Stimulated activated CD4-positive, alpha-beta T cell treated with anti-CD3 and anti-CD28 coated beads, Interleukin-12 subunit alpha, Interleukin-12 subunit beta, amount 100 ng/mL, for 24 hours (primary cell): ENCODE results near the gene TRIM61.
"Not testable (repeated sequence)": the region's sequence is repeated elsewhere in the genome, so short reads cannot be mapped to it uniquely, and the experiment has no call there.

Experiments used
- DNase-seq, 2 experiments: peaks; one replicate each; pipeline ENCODE4 v3.0.0-alpha.2; 2020; ENCODE audit warnings: low read depth in 2 of 2

TRIM61 gene

GRCh38 chr4:164977243-164978164 is at the start of gene TRIM61:
Gene TRIM61 (minus strand): TSS chr4:164977657. CDS start chr4:164970002, 7,655 bp downstream.
- DNase-seq, result peak; percentile 18 to 33

- not testable (repeated sequence) for DNase-seq
Measured at GRCh38 chr4:165025782-165026181, 48.3 kb upstream of the TRIM61 start.

- DNase-seq, result not testable (repeated sequence)
Measured at GRCh38 chr4:165019995-165020394, 42.5 kb upstream of the TRIM61 start.

GRCh38 chr4:165016971-165017370 is 39.5 kb upstream of the TRIM61 start:
- DNase-seq, result no peak

GRCh38 chr4:165013691-165014090 is 36.2 kb upstream of the TRIM61 start:
- no peak for DNase-seq

GRCh38 chr4:165011403-165011802 is 33.9 kb upstream of the TRIM61 start:
- no peak for DNase-seq

- no peak for DNase-seq
Measured at GRCh38 chr4:165010991-165011390, 33.5 kb upstream of the TRIM61 start.

- DNase-seq, result no peak
Measured at GRCh38 chr4:165010487-165010886, 33.0 kb upstream of the TRIM61 start.

GRCh38 chr4:165009493-165010227 is 32.2 kb upstream of the TRIM61 start:
- DNase-seq, result no peak

- DNase-seq, result no peak
Measured at GRCh38 chr4:165006886-165007285, 29.4 kb upstream of the TRIM61 start.

GRCh38 chr4:165006456-165006855 is 29.0 kb upstream of the TRIM61 start:
- DNase-seq, result no peak

GRCh38 chr4:165005352-165005925 is 28.0 kb upstream of the TRIM61 start:
- DNase-seq, result no peak

- DNase-seq, result not testable (repeated sequence)
Measured at GRCh38 chr4:165001957-165002356, 24.5 kb upstream of the TRIM61 start.

GRCh38 chr4:164998526-164999080 is 21.1 kb upstream of the TRIM61 start:
- not testable (repeated sequence) for DNase-seq

- no peak for DNase-seq
Measured at GRCh38 chr4:164997941-164998340, 20.5 kb upstream of the TRIM61 start.

GRCh38 chr4:164997324-164997723 is 19.9 kb upstream of the TRIM61 start:
- DNase-seq, result no peak

GRCh38 chr4:164996123-164996522 is 18.7 kb upstream of the TRIM61 start:
- DNase-seq, result not testable (repeated sequence)

- not testable (repeated sequence) for DNase-seq
Measured at GRCh38 chr4:164990786-164991185, 13.3 kb upstream of the TRIM61 start.

GRCh38 chr4:164989471-164989870 is 12.0 kb upstream of the TRIM61 start:
- no peak for DNase-seq

GRCh38 chr4:164971929-164972328 is 5.5 kb downstream of the TRIM61 start:
- not testable (repeated sequence) for DNase-seq

- no peak for DNase-seq
Measured at GRCh38 chr4:164959896-164960295, 17.6 kb downstream of the TRIM61 start.

- not testable (repeated sequence) for DNase-seq
Measured at GRCh38 chr4:164959421-164959820, 18.0 kb downstream of the TRIM61 start.
